ENCODE results near the gene VPS8. TPM values are rescaled to one million over a fixed set of nuclear protein-coding genes. Genes with fewer than 3 reads are reported as not detected.

VPS8 gene
- total RNA-seq, 1 experiment from 2014 or later = 39.7 TPM

DNA sequence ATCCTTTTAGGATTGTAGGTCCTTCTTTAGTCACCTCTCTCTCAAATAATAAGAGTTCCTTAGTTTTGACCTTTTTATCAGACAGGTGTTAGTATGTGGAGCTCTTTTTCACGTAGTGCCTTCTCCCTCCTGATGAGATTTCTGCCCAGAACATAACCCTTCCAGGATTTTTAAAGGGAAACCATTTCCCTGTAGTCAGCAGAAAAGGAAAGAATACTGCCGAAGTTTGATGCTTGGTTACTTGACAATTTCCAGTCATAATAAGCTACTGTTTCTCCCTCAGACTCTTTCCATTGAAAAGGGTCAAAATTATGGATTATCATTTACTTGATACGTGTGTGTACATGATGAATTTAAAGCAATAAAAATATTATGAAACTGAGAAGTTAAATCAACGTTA is 73.1 kb downstream of the VPS8 start:
- Histone ChIP-seq H3K4me2 (ENCODE audit: insufficient read depth, insufficient read length, low read length) (no peak overlapping the region), H3K27me3 (ENCODE audit: insufficient read depth, low read length) (no peaks in the 10 kb centered on the region), H3K56ac (ENCODE audit: insufficient read length, low read depth, low read length) (no peak overlapping the region), H3K23me2 (ENCODE audit: insufficient read length, low read depth, low read length, poor library complexity, severe bottlenecking) (no peaks in the 10 kb centered on the region), H3T11ph (ENCODE audit: low read length) (no peak overlapping the region), H2BK20ac (ENCODE audit: low read depth, low read length, poor library complexity, severe bottlenecking) (no peak overlapping the region), H2BK120ac (ENCODE audit: low read depth, low read length, poor library complexity, severe bottlenecking) (no peak overlapping the region), H4K8ac (replicated peaks; ENCODE audit: insufficient read length, low read depth, low read length) (no peak overlapping the region), H2BK15ac (ENCODE audit: low read depth, low read length) (no peak overlapping the region), H3K79me2 (ENCODE audit: insufficient read depth, low read length) (no peaks in the 10 kb centered on the region), H2BK12ac (ENCODE audit: insufficient read length, low read depth, low read length) (no peak overlapping the region), H3K27ac (ENCODE audit: insufficient read length, low read depth, low read length) (no peak overlapping the region), H3K4me1 (ENCODE audit: insufficient read depth, low read length) (peaks cover 3% of the 10 kb centered on the region; the same call in 1 of the 2 replicates), H3K18ac (ENCODE audit: insufficient read length, low read depth, low read length) (no peak overlapping the region), H3K79me1 (ENCODE audit: insufficient read depth, low read depth, low read length, poor library complexity, severe bottlenecking) (no peaks in the 10 kb centered on the region), H4K5ac (ENCODE audit: insufficient read length, low read depth, low read length) (no peak overlapping the region), H3K23ac (ENCODE audit: insufficient read length, low read depth, low read length) (no peak overlapping the region), H3K14ac (ENCODE audit: insufficient read depth, low read length) (no peak overlapping the region), H3K9ac (ENCODE audit: extremely low read depth, insufficient read length, low read length) (no peak overlapping the region), H2AK5ac (ENCODE audit: insufficient read length, low read length) (no peak overlapping the region), H3K4ac (ENCODE audit: low read depth, low read length) (no peak overlapping the region), H2AFZ (ENCODE audit: low read length) (no peak overlapping the region), H4K91ac (ENCODE audit: insufficient read length, low read depth, low read length) (no peak overlapping the region), H4K20me1 (ENCODE audit: control insufficient read depth, insufficient read depth, insufficient read length) (no peaks in the 10 kb centered on the region), H2BK5ac (ENCODE audit: insufficient read length, low read length) (no peak overlapping the region), H3K9me3 (ENCODE audit: control insufficient read depth, low read depth, low read length) (no peaks in the 10 kb centered on the region)
- Mint-ChIP-seq H3K36me3 (ENCODE audit: insufficient read depth in 1 of 3, low read depth in 3 of 3) (peaks cover 0 to 11% (median 3%) of the 10 kb centered on the region in 3 experiments; a peak in 3 of 7 replicates), H3K27me3 (ENCODE audit: low read depth) (no peaks in the 10 kb centered on the region), H3K9me3 (no peaks in the 10 kb centered on the region), H3K4me1 (peaks cover 13 to 20% of the 10 kb centered on the region in 2 experiments), H3K4me3 (no peak overlapping the region), H3K27ac (no peak overlapping the region)
- no peak for DNase-seq
- WGBS (ENCODE audit: extremely low coverage, insufficient read length, low lambda C conversion rate) = no CpG with 5 or more reads among the region's 4 CpGs
- TF ChIP-seq CTCF (conservative IDR thresholded peaks at IDR 0.05) = no peak
